GM12873 (cell line): ENCODE measurements around the gene SLC5A10.

Source experiments
- CTCF ChIP-seq: IDR thresholded peaks from 2 replicates; pipeline ENCODE4 v1.5.1; 2012; ENCODE audit warnings: low read depth, mild to moderate bottlenecking, moderate library complexity, low read length, control low read depth; ENCODE audit not compliant: insufficient read depth; ENCODE audit errors: missing control alignments

SLC5A10 gene

GRCh38 chr17:18949566-18949965, 2.4 kb upstream of the SLC5A10 start:
- no peak for TF ChIP-seq CTCF

- TF ChIP-seq CTCF, result no peak
Observed at GRCh38 chr17:18950346-18950745, 1.6 kb upstream of the SLC5A10 start.

- no peak for TF ChIP-seq CTCF
Observed at GRCh38 chr17:18950944-18951905, 740 bp upstream of the SLC5A10 start.

GRCh38 chr17:18953231-18953728, 1.3 kb downstream of the SLC5A10 start:
- TF ChIP-seq CTCF, result no peak

GRCh38 chr17:18954321-18954720, 2.4 kb downstream of the SLC5A10 start:
- no peak for TF ChIP-seq CTCF

GRCh38 chr17:18955009-18955408, 3.0 kb downstream of the SLC5A10 start:
- TF ChIP-seq CTCF, result no peak

- TF ChIP-seq CTCF, result no peak
Observed at GRCh38 chr17:18956581-18956980, 4.6 kb downstream of the SLC5A10 start.
